GM18868 (cell line): Measurements from ENCODE around the gene BRCA2.

Experiments
- ATAC-seq: cut with Tn5 transposase; IDR thresholded peaks from one replicate; pipeline ENCODE4 v1.9.1; 2021; ENCODE audit warnings: mild to moderate bottlenecking, moderate library complexity; ENCODE audit not compliant: unreplicated experiment

Gene BRCA2

GRCh38 chr13:32427852-32428580, 112.7 kb downstream of the BRCA2 start, which contains the start of gene N4BP2L1:
Gene N4BP2L1, minus strand, starts transcription at chr13:32428130. Its CDS starts 48 bp downstream, at chr13:32428082.
- ATAC-seq: peak; percentile 68

GRCh38 chr13:32428581-32429432, 113.5 kb downstream of the BRCA2 start:
- ATAC-seq: peak; percentile 22

GRCh38 chr13:32429433-32429909, 114.2 kb downstream of the BRCA2 start:
- ATAC-seq: no peak

GRCh38 chr13:32430018-32430747, 114.9 kb downstream of the BRCA2 start:
- no peak for ATAC-seq

GRCh38 chr13:32431361-32431760, 116.1 kb downstream of the BRCA2 start:
- ATAC-seq: no peak

- ATAC-seq: no peak
Measured at GRCh38 chr13:32432856-32433255, 117.5 kb downstream of the BRCA2 start.

GRCh38 chr13:32438871-32439270, 123.6 kb downstream of the BRCA2 start:
- ATAC-seq: no peak

- ATAC-seq: peak; percentile 74
Measured at GRCh38 chr13:32443111-32443510, 127.8 kb downstream of the BRCA2 start.

- no peak for ATAC-seq
Measured at GRCh38 chr13:32445461-32445860, 130.2 kb downstream of the BRCA2 start.

- no peak for ATAC-seq
Measured at GRCh38 chr13:32446220-32446619, 130.9 kb downstream of the BRCA2 start.

- no peak for ATAC-seq
Measured at GRCh38 chr13:32446773-32447465, 131.6 kb downstream of the BRCA2 start.

GRCh38 chr13:32447894-32448623, 132.8 kb downstream of the BRCA2 start:
- ATAC-seq: no peak

- no peak for ATAC-seq
Measured at GRCh38 chr13:32448972-32449371, 133.7 kb downstream of the BRCA2 start.
